Measurements from ENCODE around the gene PDE4D.

Gene PDE4D

DNA sequence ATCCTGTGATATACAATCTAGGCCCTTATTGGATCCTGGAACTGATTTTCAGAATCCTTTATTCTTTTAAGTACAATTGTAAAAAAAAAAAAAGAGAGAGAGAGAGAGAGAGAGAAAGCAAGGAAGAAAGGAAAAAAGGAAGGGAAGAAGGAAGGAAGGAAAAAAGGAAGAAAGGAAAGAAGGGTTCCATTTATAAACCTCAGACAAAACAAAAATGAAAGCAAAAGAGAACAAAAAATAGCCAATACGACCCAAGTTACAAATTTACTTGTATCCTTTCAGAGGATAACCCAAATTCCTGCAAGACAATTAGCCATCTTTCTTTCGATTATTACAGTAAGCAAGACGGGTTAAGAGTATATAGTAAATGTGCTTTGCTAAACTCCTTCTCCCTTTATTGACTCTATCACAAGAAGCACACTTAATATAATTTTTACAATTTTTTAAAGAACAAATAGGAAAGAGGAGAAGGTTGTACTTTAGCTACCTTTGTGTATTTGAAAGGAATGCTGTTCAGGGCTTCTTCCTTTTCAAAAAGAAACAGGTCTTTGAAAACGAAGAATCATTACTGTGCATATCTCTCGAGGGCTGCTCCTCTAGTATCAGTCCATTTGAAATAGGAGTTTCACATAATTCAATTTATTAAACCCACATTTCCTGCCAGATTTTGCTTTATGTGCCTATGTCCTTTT is 767.4 kb downstream of the PDE4D start:
- Histone ChIP-seq H3K4me1 (ENCODE audit: control insufficient read depth, insufficient read depth, low read length) (no peaks in the 10 kb centered on the region), H3K9ac (ENCODE audit: low read length) (no peak overlapping the region), H3K36me3 (ENCODE audit: control insufficient read depth, insufficient read depth, low read length) (no peaks in the 10 kb centered on the region), H3K27me3 (ENCODE audit: control insufficient read depth, insufficient read depth, low read length) (no peaks in the 10 kb centered on the region), H3K4me3 (ENCODE audit: low read length) (no peak overlapping the region), H3K9me3 (ENCODE audit: control insufficient read depth, low read length) (no peaks in the 10 kb centered on the region)

DNA sequence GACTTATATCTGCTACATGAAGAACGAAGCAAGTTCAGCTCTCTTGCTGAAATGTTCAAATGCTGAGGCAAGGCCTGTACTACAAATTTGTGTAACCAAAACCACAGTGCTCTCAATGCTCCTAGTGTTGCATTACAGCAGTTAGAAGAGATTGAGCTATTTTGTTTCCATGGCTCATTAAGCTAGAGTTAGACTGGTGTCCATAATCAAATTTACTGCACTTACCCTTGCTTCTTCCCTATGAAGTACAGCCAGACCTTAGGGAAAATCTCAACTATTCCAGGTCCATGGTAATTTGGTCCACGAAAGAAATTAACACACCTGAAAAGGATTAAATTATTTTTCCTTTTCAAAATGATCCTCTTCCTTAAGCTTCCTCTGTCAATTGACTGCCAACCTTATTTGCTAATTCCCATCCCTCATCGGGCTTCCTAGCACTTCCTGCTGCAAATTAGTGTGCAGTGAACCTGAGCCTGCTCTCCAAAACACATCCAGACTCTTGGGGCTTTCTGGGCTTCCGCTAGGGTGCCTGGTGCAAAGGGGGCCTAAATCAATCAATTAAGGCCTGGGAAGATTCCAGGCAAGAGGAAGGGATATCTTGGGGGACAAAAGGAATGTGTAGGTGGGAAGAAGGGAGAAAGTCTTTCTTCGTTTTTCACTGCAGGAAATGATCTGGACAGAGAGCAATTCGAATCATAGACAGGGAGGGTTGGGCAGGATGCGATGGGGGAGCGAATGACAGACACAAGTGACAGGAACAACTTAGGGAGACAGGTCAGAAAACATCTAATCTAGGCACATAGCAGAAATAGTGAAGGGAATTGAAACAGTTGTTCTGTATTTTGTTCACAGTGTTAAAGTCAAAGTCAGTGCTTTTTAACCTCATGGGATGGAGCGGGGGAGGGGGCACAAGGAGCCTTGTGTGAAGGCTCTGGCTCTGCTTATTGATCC is 768.2 kb downstream of the PDE4D start:
- no peak overlapping the region for H3K9ac ChIP-seq (ENCODE audit: low read length)
- no peaks in the 10 kb centered on the region for H3K4me1 ChIP-seq (ENCODE audit: control insufficient read depth, insufficient read depth, low read length)
- no peaks in the 10 kb centered on the region for H3K27me3 ChIP-seq (ENCODE audit: control insufficient read depth, insufficient read depth, low read length)
- no peaks in the 10 kb centered on the region for H3K36me3 ChIP-seq (ENCODE audit: control insufficient read depth, insufficient read depth, low read length)
- no peak overlapping the region for H3K4me3 ChIP-seq (ENCODE audit: low read length)
- H3K9me3 ChIP-seq (ENCODE audit: control insufficient read depth, low read length): no peaks in the 10 kb centered on the region

DNA sequence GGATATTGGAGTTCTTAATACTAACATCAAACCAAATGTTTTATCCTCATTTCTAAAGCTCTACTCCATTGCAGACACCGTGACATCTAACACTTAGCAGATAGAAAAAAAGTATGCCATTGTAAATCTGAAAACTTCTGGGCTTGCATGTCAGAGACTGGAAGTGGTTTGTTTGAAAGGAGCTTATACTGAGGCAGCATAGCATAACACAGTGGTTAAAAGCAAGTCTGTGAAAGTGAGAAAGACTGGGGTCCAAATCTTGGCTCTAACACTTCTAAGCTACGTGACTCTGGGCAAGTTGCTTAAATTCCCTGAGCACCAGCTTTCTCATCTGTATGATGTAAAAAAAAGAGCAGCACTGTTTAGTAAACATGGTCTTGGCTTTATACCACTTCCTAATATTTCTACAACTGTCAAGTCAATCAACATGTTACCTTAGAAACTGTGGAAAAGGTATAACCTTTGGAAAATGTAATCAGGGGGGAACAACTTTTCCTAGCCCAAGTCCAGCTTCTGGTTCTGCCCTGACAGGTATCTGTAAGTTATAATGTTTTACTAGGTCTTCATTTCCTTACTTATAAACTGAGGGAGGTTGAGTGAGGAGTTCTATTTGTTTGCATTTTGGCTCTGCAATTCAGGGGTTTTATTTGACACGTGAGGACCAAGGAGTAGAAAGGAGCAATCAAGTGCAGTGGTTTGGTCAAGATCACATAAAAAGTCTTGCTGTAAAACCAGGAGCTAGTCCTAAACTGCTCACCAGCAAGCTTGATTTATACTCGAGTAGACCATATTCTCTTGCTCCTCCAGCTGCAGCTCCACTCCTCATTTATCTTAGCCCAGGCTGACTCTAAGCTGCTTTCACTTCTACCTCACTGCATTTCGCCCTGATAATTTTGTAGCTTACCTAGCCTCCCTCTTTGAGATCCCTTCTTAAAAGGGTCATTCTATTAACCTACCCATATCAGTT is 769.6 kb downstream of the PDE4D start:
- no peaks in the 10 kb centered on the region for H3K4me1 ChIP-seq (ENCODE audit: control insufficient read depth, insufficient read depth, low read length)
- no peaks in the 10 kb centered on the region for H3K27me3 ChIP-seq (ENCODE audit: control insufficient read depth, insufficient read depth, low read length)
- H3K36me3 ChIP-seq (ENCODE audit: control insufficient read depth, insufficient read depth, low read length): no peaks in the 10 kb centered on the region
- H3K9ac ChIP-seq (ENCODE audit: low read length): peak overlapping the region; percentile 5
- H3K4me3 ChIP-seq (ENCODE audit: low read length): no peak overlapping the region
- H3K9me3 ChIP-seq (ENCODE audit: control insufficient read depth, low read length): no peaks in the 10 kb centered on the region

DNA sequence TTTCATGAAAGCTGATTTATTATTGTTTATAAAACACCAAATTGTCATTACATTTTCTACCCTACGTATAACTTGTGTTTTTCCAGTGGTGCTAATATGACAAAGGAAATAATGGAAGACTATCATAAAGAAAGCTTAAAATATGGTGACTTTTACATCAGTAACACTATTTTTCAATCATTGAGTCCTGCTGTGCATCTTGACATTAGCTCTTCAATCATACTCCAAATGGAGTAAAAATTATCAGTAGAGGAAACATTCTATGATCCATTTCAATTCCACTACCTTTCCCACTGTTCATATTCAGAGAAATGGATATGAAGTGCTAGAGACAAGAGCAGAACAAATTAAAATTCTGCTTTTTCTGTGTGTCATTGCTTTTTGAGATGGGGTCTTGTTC is 774.0 kb downstream of the PDE4D start:
- no peaks in the 10 kb centered on the region for H3K9me3 ChIP-seq (ENCODE audit: control insufficient read depth, low read length)
- H3K36me3 ChIP-seq (ENCODE audit: control insufficient read depth, insufficient read depth, low read length): no peaks in the 10 kb centered on the region
- H3K4me3 ChIP-seq (ENCODE audit: low read length): no peak overlapping the region
- no peaks in the 10 kb centered on the region for H3K27me3 ChIP-seq (ENCODE audit: control insufficient read depth, insufficient read depth, low read length)
- no peak overlapping the region for H3K9ac ChIP-seq (ENCODE audit: low read length)
- peaks cover 17% of the 10 kb centered on the region for H3K4me1 ChIP-seq (ENCODE audit: control insufficient read depth, insufficient read depth, low read length)

DNA sequence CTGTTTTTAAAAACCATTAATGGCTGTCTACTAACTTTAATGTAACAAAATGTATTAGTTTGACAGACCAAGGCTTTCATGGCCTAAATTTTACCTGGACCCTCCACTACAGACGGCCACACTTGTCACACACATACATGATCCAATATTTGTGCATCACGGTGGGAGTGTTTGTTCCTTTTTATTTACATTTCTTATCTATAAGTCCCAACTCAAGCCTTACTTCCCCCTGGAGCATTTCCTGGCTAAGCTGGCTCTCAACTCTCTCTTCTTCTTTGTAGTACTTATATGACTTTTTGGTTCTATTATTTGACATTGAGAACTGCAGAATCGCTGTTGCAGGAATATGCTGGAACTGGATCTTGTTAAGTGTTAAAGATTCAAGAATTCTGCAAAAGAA is 776.2 kb downstream of the PDE4D start:
- no peaks in the 10 kb centered on the region for H3K27me3 ChIP-seq (ENCODE audit: control insufficient read depth, insufficient read depth, low read length)
- no peak overlapping the region for H3K4me3 ChIP-seq (ENCODE audit: low read length)
- H3K4me1 ChIP-seq (ENCODE audit: control insufficient read depth, insufficient read depth, low read length): peaks cover 17% of the 10 kb centered on the region
- H3K9me3 ChIP-seq (ENCODE audit: control insufficient read depth, low read length): no peaks in the 10 kb centered on the region
- no peaks in the 10 kb centered on the region for H3K36me3 ChIP-seq (ENCODE audit: control insufficient read depth, insufficient read depth, low read length)
- H3K9ac ChIP-seq (ENCODE audit: low read length): no peak overlapping the region

DNA sequence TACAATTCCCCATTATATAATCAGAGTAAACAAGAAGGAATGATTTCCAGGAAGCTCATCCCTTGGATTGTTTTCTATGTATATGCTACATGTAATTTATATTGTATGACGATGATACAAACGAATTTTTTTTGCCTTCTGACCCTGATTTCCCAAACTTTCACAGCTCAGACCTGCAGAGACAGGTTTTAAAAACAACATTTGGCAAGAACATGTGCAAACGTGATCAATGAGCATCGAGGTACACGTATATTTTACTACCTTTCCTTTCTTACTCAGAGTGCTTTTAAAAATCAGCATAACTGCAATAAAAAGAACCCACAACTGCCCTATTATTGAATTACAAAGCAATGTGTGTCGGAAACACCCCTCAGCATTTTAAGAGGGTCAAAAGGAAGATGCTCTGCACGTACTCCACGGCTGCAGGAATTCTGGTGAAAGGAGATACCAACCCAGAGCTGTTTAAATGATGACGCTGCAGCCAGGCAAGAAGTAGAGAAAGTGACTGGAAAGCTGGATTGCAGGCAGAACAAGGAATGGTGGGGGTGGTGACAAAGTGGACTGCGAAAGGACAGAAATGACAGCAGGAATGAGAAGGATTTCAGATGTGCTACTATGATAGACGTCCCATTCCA is 777.2 kb downstream of the PDE4D start:
- no peaks in the 10 kb centered on the region for H3K36me3 ChIP-seq (ENCODE audit: control insufficient read depth, insufficient read depth, low read length)
- H3K4me1 ChIP-seq (ENCODE audit: control insufficient read depth, insufficient read depth, low read length): peaks cover 17% of the 10 kb centered on the region
- no peak overlapping the region for H3K9ac ChIP-seq (ENCODE audit: low read length)
- H3K27me3 ChIP-seq (ENCODE audit: control insufficient read depth, insufficient read depth, low read length): no peaks in the 10 kb centered on the region
- H3K9me3 ChIP-seq (ENCODE audit: control insufficient read depth, low read length): no peaks in the 10 kb centered on the region
- H3K4me3 ChIP-seq (ENCODE audit: low read length): no peak overlapping the region

DNA sequence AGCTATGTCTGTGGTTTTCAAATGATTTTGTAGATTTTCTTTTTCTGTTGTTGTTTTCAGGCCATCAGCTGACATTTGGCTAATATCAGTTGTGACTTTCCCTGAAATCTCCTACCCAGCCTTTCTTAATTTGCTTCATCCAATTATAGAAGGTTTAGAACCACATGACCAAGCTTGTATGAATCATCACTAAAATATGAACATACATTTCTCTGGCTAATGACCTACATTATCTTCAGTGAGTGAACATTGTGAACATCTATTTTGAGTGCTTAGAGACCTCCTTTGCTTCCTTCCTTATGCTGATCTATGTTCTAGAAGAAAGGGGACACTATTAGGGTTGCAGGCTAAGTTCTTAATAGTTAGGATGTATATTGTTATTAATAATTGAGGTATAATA is 778.2 kb downstream of the PDE4D start:
- Histone ChIP-seq H3K4me1 (ENCODE audit: control insufficient read depth, insufficient read depth, low read length) (peaks cover 17% of the 10 kb centered on the region), H3K4me3 (ENCODE audit: low read length) (no peak overlapping the region), H3K36me3 (ENCODE audit: control insufficient read depth, insufficient read depth, low read length) (no peaks in the 10 kb centered on the region), H3K9ac (ENCODE audit: low read length) (no peak overlapping the region), H3K27me3 (ENCODE audit: control insufficient read depth, insufficient read depth, low read length) (no peaks in the 10 kb centered on the region), H3K9me3 (ENCODE audit: control insufficient read depth, low read length) (no peaks in the 10 kb centered on the region)

DNA sequence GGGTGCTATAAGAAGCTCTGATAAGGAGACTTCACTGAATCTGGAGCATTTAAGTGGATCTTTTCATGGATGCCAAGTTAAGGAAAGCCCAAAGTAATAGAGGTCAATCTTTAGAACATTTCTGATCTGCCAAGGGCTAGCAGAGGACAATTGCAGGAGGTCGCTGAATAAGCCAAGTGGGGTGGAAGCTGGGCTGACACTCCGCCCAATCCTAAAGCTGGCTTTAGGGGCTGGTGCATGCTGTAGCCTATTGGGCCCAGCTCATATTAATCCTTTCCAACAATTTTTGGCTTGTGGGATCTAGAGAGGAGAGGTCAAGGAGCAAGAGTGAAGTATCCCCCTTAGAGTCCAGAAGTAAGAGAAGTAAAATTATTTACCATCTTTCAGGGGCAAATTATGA is 784.1 kb downstream of the PDE4D start:
- H3K27me3 ChIP-seq (ENCODE audit: control insufficient read depth, insufficient read depth, low read length): no peaks in the 10 kb centered on the region
- no peaks in the 10 kb centered on the region for H3K36me3 ChIP-seq (ENCODE audit: control insufficient read depth, insufficient read depth, low read length)
- H3K9me3 ChIP-seq (ENCODE audit: control insufficient read depth, low read length): no peaks in the 10 kb centered on the region
- no peaks in the 10 kb centered on the region for H3K4me1 ChIP-seq (ENCODE audit: control insufficient read depth, insufficient read depth, low read length)
- no peak overlapping the region for H3K4me3 ChIP-seq (ENCODE audit: low read length)
- no peak overlapping the region for H3K9ac ChIP-seq (ENCODE audit: low read length)

DNA sequence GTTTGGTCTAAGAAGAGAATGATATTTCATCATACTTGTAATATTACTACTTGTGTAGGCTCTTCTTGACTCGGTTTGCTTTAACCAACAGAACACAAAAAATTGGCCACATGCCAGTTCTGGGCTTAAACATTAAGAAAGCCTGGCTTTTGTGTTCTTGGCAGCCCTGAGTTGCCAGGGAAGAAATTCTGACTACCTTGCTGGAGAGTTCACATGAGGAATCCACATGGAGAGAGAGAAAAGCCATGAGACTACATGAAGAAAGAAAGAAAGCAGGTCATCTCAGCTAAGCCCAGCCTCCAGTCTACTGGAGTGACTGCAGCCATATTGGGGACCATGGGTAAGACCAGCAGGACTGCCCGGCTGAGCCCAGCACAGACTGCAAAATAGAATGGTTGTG is 785.8 kb downstream of the PDE4D start:
- H3K27me3 ChIP-seq (ENCODE audit: control insufficient read depth, insufficient read depth, low read length): no peaks in the 10 kb centered on the region
- H3K9ac ChIP-seq (ENCODE audit: low read length): no peak overlapping the region
- H3K4me1 ChIP-seq (ENCODE audit: control insufficient read depth, insufficient read depth, low read length): no peaks in the 10 kb centered on the region
- H3K4me3 ChIP-seq (ENCODE audit: low read length): no peak overlapping the region
- no peaks in the 10 kb centered on the region for H3K36me3 ChIP-seq (ENCODE audit: control insufficient read depth, insufficient read depth, low read length)
- H3K9me3 ChIP-seq (ENCODE audit: control insufficient read depth, low read length): no peaks in the 10 kb centered on the region

DNA sequence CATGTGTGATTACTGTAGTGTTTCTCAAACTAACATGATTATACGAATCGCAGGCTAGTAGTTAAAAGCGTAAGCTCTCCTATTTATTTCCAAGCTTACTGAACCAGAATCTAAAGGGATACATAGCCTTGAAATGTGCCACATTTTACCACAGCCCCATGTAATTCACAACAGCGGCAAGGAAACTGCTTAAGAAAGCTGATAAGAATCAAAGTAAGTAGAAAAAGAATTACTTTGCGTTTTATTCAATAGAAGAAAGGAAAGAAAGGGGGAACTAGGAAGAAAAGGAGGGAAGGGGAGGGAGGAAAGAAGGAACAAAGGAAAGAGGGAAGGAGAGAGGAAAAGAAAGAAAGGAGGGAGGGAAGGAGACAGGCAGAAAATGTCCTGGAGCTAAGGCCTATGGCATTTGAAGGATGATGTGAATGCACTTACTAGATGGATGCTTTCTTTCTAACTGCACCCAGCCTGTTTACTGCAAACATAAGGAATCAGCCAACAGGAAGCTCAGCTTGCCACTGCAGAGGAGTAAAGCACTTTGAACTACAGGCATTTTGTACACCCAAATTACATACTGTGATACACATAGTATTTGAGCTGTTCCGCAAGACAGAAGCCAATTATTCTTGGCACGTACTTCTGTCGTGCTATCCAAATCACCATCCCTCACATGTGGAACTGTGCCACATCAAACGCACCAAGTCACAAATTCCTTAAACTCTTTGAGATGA is 789.0 kb downstream of the PDE4D start:
- no peaks in the 10 kb centered on the region for H3K27me3 ChIP-seq (ENCODE audit: control insufficient read depth, insufficient read depth, low read length)
- H3K4me3 ChIP-seq (ENCODE audit: low read length): no peak overlapping the region
- H3K9ac ChIP-seq (ENCODE audit: low read length): no peak overlapping the region
- no peaks in the 10 kb centered on the region for H3K4me1 ChIP-seq (ENCODE audit: control insufficient read depth, insufficient read depth, low read length)
- H3K36me3 ChIP-seq (ENCODE audit: control insufficient read depth, insufficient read depth, low read length): no peaks in the 10 kb centered on the region
- H3K9me3 ChIP-seq (ENCODE audit: control insufficient read depth, low read length): no peaks in the 10 kb centered on the region

DNA sequence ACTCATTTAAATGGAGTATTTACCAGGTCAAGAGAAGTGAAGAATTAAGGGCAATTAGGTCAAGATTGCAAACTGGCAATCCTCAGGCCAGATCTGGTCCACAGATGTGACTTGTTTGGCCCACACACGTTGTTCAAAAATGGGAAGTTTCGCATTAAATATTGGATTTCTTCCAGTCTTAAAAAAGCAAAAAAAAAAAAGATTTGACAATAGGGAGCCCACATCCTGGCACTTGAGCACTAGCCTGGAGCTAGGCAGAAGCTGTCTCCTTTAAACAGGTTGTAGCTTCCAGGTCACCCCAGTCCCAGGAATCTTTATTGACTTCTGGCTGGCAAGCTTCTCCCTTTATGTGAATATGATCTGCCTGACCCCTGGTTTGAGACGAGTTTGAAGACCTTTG is 790.2 kb downstream of the PDE4D start:
- no peaks in the 10 kb centered on the region for H3K36me3 ChIP-seq (ENCODE audit: control insufficient read depth, insufficient read depth, low read length)
- no peaks in the 10 kb centered on the region for H3K27me3 ChIP-seq (ENCODE audit: control insufficient read depth, insufficient read depth, low read length)
- H3K9me3 ChIP-seq (ENCODE audit: control insufficient read depth, low read length): no peaks in the 10 kb centered on the region
- H3K9ac ChIP-seq (ENCODE audit: low read length): no peak overlapping the region
- peaks cover 6% of the 10 kb centered on the region for H3K4me1 ChIP-seq (ENCODE audit: control insufficient read depth, insufficient read depth, low read length)
- no peak overlapping the region for H3K4me3 ChIP-seq (ENCODE audit: low read length)

Data from mucosa of stomach (tissue), 1 donor.